ENCODE measurements around the gene GLRA1. TPM values are rescaled to one million over a fixed set of nuclear protein-coding genes. Genes with fewer than 3 reads are reported as not detected.
"Not testable (repeated sequence)": the region's sequence is repeated elsewhere in the genome, so short reads cannot be mapped to it uniquely, and the experiment has no call there.

The GLRA1 gene
- polyA plus RNA-seq, 3 donors = not detected

DNA sequence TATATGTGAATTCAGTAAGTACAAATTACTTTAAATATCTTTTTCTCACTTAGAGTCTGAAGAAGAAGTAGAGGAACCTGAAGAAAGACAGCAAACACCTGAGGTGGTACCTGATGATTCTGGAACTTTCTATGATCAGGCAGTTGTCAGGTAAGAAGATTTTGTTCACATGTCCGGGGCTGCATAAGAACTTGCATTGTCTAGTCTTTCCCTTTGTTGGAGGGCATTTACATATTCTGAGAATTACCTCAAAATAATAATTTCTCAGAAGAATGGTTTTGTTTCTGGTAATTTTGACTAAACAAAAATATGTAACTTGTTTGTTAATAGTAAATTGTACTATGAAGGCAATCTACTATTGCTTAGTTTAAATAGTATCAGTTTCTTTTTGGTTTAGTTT lies 129.2 kb downstream of the GLRA1 start:
- no peak for DNase-seq (ENCODE audit: extremely low read depth in 1 of 11, low read depth in 9 of 11, low spot score in 4 of 11)

- DNase-seq (ENCODE audit: extremely low read depth in 1 of 11, low read depth in 9 of 11, low spot score in 4 of 11) = no peak
Observed at GRCh38 chr5:151793358-151793757, 131.3 kb downstream of the GLRA1 start.

DNA sequence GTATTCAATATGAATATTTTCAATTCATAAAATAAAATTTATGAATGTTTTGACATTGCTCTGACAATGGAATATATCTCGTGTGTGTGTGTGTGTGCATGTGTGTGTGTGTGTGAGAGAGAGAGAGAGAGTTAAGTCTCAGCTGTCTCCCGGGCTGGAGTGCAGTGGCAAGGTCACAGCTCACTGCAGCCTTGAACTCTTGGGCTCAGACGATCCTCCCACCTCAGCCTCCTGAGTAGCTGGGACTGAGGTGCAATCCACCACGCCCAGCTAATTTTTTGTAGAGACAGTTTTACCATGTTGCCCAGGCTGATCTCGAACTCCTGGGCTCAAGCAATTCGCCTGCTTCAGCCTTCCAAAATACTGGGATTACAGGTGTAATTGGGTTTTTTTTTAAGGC lies 136.8 kb downstream of the GLRA1 start:
- DNase-seq (ENCODE audit: extremely low read depth in 1 of 11, low read depth in 9 of 11, low spot score in 4 of 11) = no peak

- no peak for DNase-seq (ENCODE audit: extremely low read depth in 1 of 11, low read depth in 9 of 11, low spot score in 4 of 11)
Observed at GRCh38 chr5:151786468-151786867, 138.2 kb downstream of the GLRA1 start.

DNA sequence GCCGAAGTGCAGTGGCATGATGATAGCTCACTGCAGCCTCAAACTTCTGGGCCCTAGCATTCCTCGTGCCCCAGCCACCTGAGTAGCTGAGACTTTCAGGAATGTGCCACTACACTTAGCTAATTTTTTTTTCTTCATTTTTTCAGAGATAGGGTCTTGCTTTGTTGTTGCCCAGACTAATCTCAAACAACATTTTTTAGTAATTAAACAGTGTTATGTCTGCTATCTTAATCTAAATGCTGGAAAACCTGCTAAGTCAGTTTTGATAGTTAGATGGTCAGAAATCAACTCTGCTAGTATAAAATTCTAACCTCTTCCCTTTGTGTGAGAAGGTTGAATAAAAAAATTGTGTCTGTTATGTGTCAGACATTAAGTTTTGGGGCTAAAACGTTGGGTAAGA lies 140.5 kb downstream of the GLRA1 start:
- no peak for DNase-seq (ENCODE audit: extremely low read depth in 1 of 11, low read depth in 9 of 11, low spot score in 4 of 11)

GRCh38 chr5:151783664-151784063 lies 141.0 kb downstream of the GLRA1 start:
- DNase-seq (ENCODE audit: extremely low read depth in 1 of 11, low read depth in 9 of 11, low spot score in 4 of 11) = not testable (repeated sequence)

DNA sequence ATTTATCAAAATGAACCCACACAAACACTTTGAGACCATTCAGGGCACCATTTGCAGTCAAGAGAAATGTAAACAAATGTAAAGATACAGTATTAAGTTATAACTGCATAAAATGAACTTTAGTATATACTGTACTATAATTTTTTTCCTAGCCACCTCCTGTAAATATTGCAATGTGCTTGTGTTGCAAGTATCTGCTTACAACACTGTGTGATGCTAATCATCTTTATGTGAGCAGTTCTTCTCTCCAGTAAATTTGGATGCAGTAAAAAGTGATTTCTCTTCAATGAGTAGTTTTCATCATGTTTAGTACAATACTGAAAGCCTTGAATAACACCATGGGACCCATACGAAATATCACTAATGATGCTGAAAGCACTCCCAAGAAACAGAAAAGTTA lies 143.4 kb downstream of the GLRA1 start:
- DNase-seq (ENCODE audit: extremely low read depth in 1 of 11, low read depth in 9 of 11, low spot score in 4 of 11) = no peak

DNA sequence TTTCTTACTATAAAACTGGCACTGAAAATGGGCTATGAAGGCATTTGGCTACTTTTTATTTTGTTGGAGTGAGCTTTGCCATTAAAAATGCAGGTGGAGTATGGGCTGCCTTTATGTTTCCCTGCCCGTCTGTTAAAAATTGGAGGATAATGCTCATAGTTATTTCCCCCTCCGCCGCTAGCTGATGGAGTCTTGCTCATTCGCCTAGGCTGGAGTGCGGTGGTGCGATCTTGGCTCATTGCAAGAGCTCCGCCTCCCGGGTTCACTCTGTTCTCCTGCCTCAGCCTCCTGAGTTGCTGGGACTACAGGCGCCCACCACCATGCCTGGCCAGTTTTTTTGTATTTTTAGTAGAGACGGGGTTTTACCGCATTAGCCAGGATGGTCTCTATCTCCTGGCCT lies 144.3 kb downstream of the GLRA1 start:
- DNase-seq (ENCODE audit: extremely low read depth in 1 of 11, low read depth in 9 of 11, low spot score in 4 of 11) = no peak

DNA sequence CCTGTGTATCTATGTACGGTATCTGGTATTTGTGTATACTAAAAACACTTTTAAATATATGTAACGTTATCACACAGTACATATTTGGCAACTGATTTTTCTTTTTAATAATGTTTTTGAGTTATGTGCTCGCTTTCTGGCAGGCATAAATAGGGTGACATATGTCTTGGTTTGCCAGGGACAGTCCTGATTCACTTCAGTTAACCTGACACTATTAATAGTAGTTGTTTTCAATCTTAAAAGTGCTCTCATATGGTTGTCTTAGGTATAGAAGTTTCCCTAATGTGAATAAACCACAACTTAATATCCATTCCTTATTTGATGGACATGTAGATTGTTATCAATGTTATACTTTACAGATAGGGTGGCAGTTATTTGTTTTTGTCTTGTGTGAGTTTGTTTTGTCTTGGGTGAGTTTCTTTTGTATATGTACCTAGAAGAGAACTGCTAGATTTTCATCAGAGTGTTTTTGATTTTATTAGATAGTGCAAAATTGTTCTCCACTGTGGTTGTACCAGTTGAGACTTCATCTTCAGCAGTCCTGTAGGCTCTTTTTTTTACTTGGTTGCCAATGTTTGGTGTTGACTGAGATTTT lies 145.0 kb downstream of the GLRA1 start:
- no peak for DNase-seq (ENCODE audit: extremely low read depth in 1 of 11, low read depth in 9 of 11, low spot score in 4 of 11)

- no peak for DNase-seq (ENCODE audit: extremely low read depth in 1 of 11, low read depth in 9 of 11, low spot score in 4 of 11)
Observed at GRCh38 chr5:151775025-151775606, 149.5 kb downstream of the GLRA1 start.

DNA sequence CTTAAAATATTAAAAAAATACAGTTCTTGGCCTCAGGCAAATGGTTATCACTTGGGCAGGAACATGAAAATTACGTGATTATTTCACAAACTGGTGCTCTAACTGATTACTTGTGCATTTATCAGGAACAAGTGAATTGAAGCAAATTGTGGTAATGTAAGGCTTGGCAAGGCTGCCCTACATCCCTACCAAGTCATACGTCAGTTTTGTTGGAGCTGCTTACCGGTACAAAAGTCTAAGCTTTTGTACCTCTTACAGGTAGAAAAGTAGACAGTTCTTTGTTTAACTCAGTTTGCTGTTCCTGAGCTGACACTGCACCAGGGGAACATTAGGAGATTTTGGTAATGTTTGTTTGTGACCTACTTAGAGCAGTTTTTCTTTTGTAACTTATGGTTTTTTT lies 150.7 kb downstream of the GLRA1 start:
- DNase-seq (ENCODE audit: extremely low read depth in 1 of 11, low read depth in 9 of 11, low spot score in 4 of 11) = no peak

- peak in 1 of 11 donors; percentile 3 for DNase-seq (ENCODE audit: extremely low read depth in 1 of 11, low read depth in 9 of 11, low spot score in 4 of 11)
Observed at GRCh38 chr5:151772846-151773561, 151.6 kb downstream of the GLRA1 start.

Other genes starting within 250 kb of the GLRA1 start
- gene SPARC, start 237.9 kb downstream of the GLRA1 start, polyA plus RNA-seq (ENCODE audit: insufficient read length in 3 of 3) = 1,000 to 10,000 TPM; 1,921 to 2,648 (median 2,320) TPM
- gene ATOX1, start 166.2 kb downstream of the GLRA1 start, polyA plus RNA-seq (ENCODE audit: insufficient read length in 3 of 3) = 100 to 1,000 TPM; 109 to 123 (median 109) TPM
- gene G3BP1, start 152.9 kb downstream of the GLRA1 start, polyA plus RNA-seq (ENCODE audit: insufficient read length in 3 of 3) = 100 to 1,000 TPM; 155 to 179 (median 167) TPM